ENCODE data around the gene PRRX2.

PRRX2 gene

DNA sequence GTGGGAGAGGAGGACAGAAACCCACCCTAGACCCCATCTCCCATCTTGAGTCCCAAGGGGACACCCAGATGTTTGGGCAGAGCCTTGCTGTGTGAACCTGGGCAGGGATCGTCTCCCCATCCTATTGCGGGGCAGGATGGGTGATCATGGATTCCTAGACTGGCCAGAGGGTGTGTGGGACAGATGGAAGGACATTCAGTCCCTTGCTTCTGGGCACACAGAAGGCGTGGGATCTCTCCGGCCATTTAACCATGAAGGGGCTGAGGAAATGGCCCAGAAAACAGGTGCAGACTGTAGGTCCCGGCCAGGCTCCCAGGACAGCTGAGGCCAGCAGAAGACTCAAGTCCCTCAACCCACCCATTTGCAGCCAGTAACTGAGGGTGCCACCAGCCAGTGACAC is 57.5 kb downstream of the PRRX2 start:
- ChIA-PET CTCF (interaction anchor here (1.1 kb wide), 2 partner anchors 59 to 80 kb away, joined by 5 to 6 read pairs; no protein-coding TSS in a partner anchor), POLR2A (interaction anchor here (1.9 kb wide), 1 partner anchor 10 kb away, joined by 10 read pairs; no protein-coding TSS in a partner anchor)
- TF ChIP-seq, protein P1, sequence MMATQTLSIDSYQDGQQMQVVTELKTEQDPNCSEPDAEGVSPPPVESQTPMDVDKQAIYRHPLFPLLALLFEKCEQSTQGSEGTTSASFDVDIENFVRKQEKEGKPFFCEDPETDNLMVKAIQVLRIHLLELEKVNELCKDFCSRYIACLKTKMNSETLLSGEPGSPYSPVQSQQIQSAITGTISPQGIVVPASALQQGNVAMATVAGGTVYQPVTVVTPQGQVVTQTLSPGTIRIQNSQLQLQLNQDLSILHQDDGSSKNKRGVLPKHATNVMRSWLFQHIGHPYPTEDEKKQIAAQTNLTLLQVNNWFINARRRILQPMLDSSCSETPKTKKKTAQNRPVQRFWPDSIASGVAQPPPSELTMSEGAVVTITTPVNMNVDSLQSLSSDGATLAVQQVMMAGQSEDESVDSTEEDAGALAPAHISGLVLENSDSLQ (IDR thresholded peaks at IDR 0.05): no peak
- no peak for TF ChIP-seq SUZ12 (IDR thresholded peaks at IDR 0.05)
- TF ChIP-seq L3MBTL2 (conservative IDR thresholded peaks at IDR 0.05): no peak
- TF ChIP-seq FOXK2 (IDR thresholded peaks at IDR 0.05): no peak
- no peak for TF ChIP-seq TARDBP (IDR thresholded peaks at IDR 0.05)
- no peak for TF ChIP-seq BHLHE40 (IDR thresholded peaks at IDR 0.05; ENCODE audit: borderline replicate concordance)
- TF ChIP-seq NFRKB (IDR thresholded peaks at IDR 0.05): no peak
- no peak for TF ChIP-seq ELF4 (IDR thresholded peaks at IDR 0.05)
- no peak for TF ChIP-seq SP1 (IDR thresholded peaks at IDR 0.05)
- no peak for TF ChIP-seq FOXM1 (IDR thresholded peaks at IDR 0.05; ENCODE audit: borderline replicate concordance)
- no peak for TF ChIP-seq CTBP1 (IDR thresholded peaks at IDR 0.05; ENCODE audit: borderline replicate concordance)
- TF ChIP-seq FOXA1 (IDR thresholded peaks at IDR 0.05): no peak
- no peak for TF ChIP-seq HDGF (IDR thresholded peaks at IDR 0.05; ENCODE audit: borderline replicate concordance)
- TF ChIP-seq LEF1 (IDR thresholded peaks at IDR 0.05; ENCODE audit: borderline replicate concordance): no peak
- TF ChIP-seq ZNF384 (IDR thresholded peaks at IDR 0.05): no peak
- no peak for TF ChIP-seq ARNT (IDR thresholded peaks at IDR 0.05)
- no peak for DNase-seq (ENCODE audit: extremely low spot score)

DNA sequence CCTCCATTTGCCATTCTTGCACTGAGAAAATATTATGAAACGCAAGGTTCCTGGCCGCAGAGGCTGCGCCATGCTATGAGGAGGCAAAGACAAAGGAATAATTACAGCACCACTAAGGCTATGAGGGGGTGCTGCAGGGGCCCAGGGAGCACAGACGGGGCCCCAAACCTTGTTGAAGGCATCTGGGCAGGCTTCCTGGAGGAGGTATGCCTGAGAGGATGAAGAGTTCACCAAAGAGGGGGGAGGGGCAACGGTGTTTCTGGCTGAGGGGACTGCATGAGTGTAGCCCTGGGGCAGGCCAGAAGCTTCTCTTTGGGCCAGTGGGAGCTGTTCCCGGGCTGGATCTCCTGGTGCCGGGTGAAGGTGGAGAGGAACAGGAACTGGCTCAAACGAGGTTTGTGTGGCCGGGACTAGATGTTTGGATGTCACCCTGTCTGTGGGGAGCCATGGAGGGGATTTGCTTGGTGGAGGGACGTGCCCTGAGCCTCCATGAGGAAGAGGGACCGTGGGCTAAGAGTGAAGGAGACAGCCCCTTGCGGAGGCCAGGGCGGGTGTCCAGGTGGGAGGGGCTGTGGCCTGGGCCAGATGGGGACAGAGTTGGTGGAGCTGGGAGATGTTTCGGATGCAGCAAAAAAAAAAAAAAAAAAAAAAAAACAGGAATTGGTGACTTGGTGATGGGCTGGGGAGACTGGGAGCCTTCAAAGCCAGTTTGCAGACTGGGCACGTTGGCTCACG is 59.2 kb downstream of the PRRX2 start:
- ChIA-PET POLR2A (no interaction called here), CTCF (interaction anchor here (4.2 kb wide), 1 partner anchor 13 kb away, joined by 25 read pairs; no protein-coding TSS in a partner anchor)
- DNase-seq (ENCODE audit: extremely low spot score): no peak
- TF ChIP-seq FOXM1 (IDR thresholded peaks at IDR 0.05; ENCODE audit: borderline replicate concordance) (no peak), SP1 (IDR thresholded peaks at IDR 0.05) (no peak), ELF4 (IDR thresholded peaks at IDR 0.05) (no peak), BHLHE40 (IDR thresholded peaks at IDR 0.05; ENCODE audit: borderline replicate concordance) (no peak), LEF1 (IDR thresholded peaks at IDR 0.05; ENCODE audit: borderline replicate concordance) (no peak), NFRKB (IDR thresholded peaks at IDR 0.05) (no peak), CTBP1 (IDR thresholded peaks at IDR 0.05; ENCODE audit: borderline replicate concordance) (no peak), FOXA1 (IDR thresholded peaks at IDR 0.05) (no peak), L3MBTL2 (conservative IDR thresholded peaks at IDR 0.05) (no peak), SUZ12 (IDR thresholded peaks at IDR 0.05) (no peak), HDGF (IDR thresholded peaks at IDR 0.05; ENCODE audit: borderline replicate concordance) (no peak), TARDBP (IDR thresholded peaks at IDR 0.05) (no peak), FOXK2 (IDR thresholded peaks at IDR 0.05) (no peak), ZNF384 (IDR thresholded peaks at IDR 0.05) (no peak), ARNT (IDR thresholded peaks at IDR 0.05) (no peak)
- TF ChIP-seq, protein P1 (IDR thresholded peaks at IDR 0.05): no peak

DNA sequence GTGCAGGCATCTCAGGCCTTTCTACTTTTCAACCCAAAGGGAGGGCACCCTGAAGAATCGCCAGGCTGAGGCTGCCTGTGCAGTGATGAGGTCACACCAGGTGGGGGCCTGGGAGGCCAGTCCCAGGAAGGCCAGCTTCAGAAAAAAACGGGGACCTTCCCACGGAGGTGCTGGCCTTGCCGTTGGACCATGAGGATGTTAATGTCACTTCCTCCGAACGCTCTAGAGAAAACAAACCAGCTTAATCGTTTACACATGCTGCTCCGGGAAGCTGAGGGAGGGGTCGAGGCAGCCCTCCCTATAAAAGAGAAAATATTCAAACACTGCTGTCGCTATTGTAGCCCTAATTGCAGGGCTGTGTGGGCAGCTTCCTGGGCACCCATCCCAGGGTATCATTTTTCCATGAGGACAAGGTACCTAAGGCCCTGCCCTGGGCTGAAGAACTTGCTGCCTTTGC is 60.4 kb downstream of the PRRX2 start:
- TF ChIP-seq FOXK2 (IDR thresholded peaks at IDR 0.05) (no peak), SP1 (IDR thresholded peaks at IDR 0.05) (no peak), SUZ12 (IDR thresholded peaks at IDR 0.05) (no peak), LEF1 (IDR thresholded peaks at IDR 0.05; ENCODE audit: borderline replicate concordance) (no peak), BHLHE40 (IDR thresholded peaks at IDR 0.05; ENCODE audit: borderline replicate concordance) (no peak), FOXM1 (IDR thresholded peaks at IDR 0.05; ENCODE audit: borderline replicate concordance) (no peak), ARNT (IDR thresholded peaks at IDR 0.05) (no peak), FOXA1 (IDR thresholded peaks at IDR 0.05) (no peak), CTBP1 (IDR thresholded peaks at IDR 0.05; ENCODE audit: borderline replicate concordance) (no peak), NFRKB (IDR thresholded peaks at IDR 0.05) (no peak), TARDBP (IDR thresholded peaks at IDR 0.05) (no peak), ELF4 (IDR thresholded peaks at IDR 0.05) (no peak), L3MBTL2 (conservative IDR thresholded peaks at IDR 0.05) (no peak), ZNF384 (IDR thresholded peaks at IDR 0.05) (no peak), HDGF (IDR thresholded peaks at IDR 0.05; ENCODE audit: borderline replicate concordance) (no peak)
- TF ChIP-seq, protein P1 (IDR thresholded peaks at IDR 0.05): no peak
- DNase-seq (ENCODE audit: extremely low spot score): no peak
- ChIA-PET POLR2A (interaction anchor here (1.0 kb wide), 1 partner anchor 12 kb away, joined by 3 read pairs; no protein-coding TSS in a partner anchor), CTCF (interaction anchor here (0.6 to 4.2 kb wide), 10 partner anchors 12 to 1206 kb away, joined by 3 to 25 read pairs (median 4); no protein-coding TSS in a partner anchor)

DNA sequence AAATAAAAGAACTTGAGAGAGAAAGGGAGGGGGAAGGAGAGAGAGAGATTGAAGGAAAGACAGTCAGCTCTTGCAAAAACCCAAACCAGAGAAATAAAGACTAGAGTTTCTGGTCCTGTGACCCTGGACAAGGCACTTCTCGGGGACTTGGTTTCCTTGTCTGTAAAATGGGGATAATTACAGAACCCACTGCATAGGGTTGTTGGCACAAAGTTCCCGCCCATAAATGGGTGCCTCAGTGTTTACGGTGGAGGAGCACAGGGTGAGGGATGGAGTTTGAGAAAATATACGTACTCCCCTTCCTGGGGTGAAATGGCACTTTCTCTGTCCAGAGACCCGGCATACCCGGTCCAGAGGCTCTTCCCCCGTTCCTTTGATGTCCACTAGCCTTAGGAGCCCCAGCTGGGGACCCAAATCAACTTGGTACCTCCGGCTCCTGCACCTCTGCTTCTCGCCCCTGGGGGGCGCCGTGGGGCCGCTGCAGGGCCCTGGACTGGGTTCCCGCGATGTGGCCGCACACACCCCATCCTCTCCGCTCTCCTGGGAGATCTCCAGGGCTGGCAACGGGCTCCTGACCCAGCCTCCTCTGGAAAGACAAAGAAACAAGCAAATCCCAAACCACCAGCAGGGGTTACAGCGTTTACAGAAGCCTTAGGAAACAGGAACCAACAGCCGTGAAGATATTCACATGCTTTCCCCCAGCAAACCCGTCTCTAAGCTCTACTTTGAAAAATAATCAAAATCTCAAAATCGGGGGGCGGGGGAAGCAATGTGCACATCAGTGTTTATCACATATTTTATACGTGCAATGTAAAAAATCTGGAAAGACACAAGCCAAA is 61.1 kb downstream of the PRRX2 start:
- TF ChIP-seq LEF1 (IDR thresholded peaks at IDR 0.05; ENCODE audit: borderline replicate concordance) (no peak), ZNF384 (IDR thresholded peaks at IDR 0.05) (peak; percentile 42; the same call in 1 of the 2 replicates)
- ChIA-PET POLR2A (interaction anchor here (1.0 kb wide), 2 partner anchors 11 to 12 kb away, joined by 3 read pairs; no protein-coding TSS in a partner anchor), CTCF (interaction anchor here (0.6 to 4.2 kb wide), 17 partner anchors 11 to 1206 kb away, joined by 3 to 25 read pairs (median 3); no protein-coding TSS in a partner anchor)
- peak; percentile 93 for DNase-seq (ENCODE audit: extremely low spot score)

DNA sequence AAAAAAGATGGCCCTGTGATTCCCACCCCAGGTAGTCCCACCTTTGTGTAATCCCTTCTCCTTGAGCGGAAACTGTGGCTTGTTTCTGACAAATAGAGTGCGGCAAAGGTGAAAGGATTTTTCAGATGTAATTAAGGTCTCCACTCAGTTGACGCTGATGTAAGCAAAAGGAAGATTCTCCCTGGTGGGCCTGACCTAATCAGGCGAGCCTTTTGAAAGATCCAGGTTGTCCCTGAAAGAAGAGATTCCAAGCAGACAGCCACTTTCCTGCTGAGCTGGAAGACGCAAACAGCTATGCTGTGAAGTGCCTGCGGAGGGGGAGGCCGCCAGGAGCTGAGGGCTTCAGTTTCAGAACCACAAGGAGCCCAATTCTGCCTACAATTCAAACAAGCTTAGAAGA is 63.3 kb downstream of the PRRX2 start:
- DNase-seq (ENCODE audit: extremely low spot score): no peak
- ChIA-PET CTCF (interaction anchor here (0.6 to 4.2 kb wide), 2 partner anchors 9 to 535 kb away, joined by 4 to 25 read pairs; no protein-coding TSS in a partner anchor), POLR2A (interaction anchor here (1.0 kb wide), 1 partner anchor 9 kb away, joined by 4 read pairs; no protein-coding TSS in a partner anchor)
- TF ChIP-seq ZNF384 (IDR thresholded peaks at IDR 0.05) (0 out of 2 replicates have a peak, but pooled peaks have one; percentile 8), HDGF (IDR thresholded peaks at IDR 0.05; ENCODE audit: borderline replicate concordance) (no peak), FOXM1 (IDR thresholded peaks at IDR 0.05; ENCODE audit: borderline replicate concordance) (0 out of 2 replicates have a peak, but pooled peaks have one; percentile 19)
